RWPE2 (cell line): ENCODE data around the gene PEAK3.

Experiments used
- ATAC-seq: fragments of 200-7000 bp; cut with Tn5 transposase; 3 replicates; pipeline ENCODE4 v1.9.1; 2021; ENCODE audit warnings: low read depth
- DNase-seq: peaks from one replicate; pipeline ENCODE4 v3.0.0-alpha.2; 2020; ENCODE audit warnings: low spot score
- H3K27ac ChIP-seq: fragments of 450-650 bp; 2 replicates; pipeline ENCODE4 v1.5.1; 2017; ENCODE audit warnings: mild to moderate bottlenecking; ENCODE audit not compliant: poor library complexity, severe bottlenecking
- H3K27me3 ChIP-seq: fragments of 250-450 bp; sonication (Bioruptor Pico); 2 replicates; pipeline ENCODE4 v1.5.1; 2021; ENCODE audit warnings: mild to moderate bottlenecking, moderate library complexity; ENCODE audit not compliant: insufficient read depth, poor library complexity, severe bottlenecking
- H3K36me3 ChIP-seq: fragments of 250-450 bp; sonication (Bioruptor Pico); 2 replicates; pipeline ENCODE4 v1.5.1; 2020; ENCODE audit warnings: low read depth, mild to moderate bottlenecking, moderate library complexity
- H3K4me1 ChIP-seq: fragments of 250-450 bp; sonication (Bioruptor Pico); 2 replicates; pipeline ENCODE4 v1.5.1; 2021; ENCODE audit warnings: mild to moderate bottlenecking, moderate library complexity; ENCODE audit not compliant: insufficient read depth, poor library complexity, severe bottlenecking
- H3K4me3 ChIP-seq: fragments of 250-450 bp; sonication (Bioruptor Pico); 2 replicates; pipeline ENCODE4 v1.5.1; 2021; ENCODE audit warnings: mild to moderate bottlenecking, moderate library complexity; ENCODE audit not compliant: severe bottlenecking
- H3K9me3 ChIP-seq: fragments of 250-450 bp; sonication (Bioruptor Pico); 2 replicates; pipeline ENCODE4 v1.5.1; 2021; ENCODE audit warnings: mild to moderate bottlenecking, moderate library complexity; ENCODE audit not compliant: severe bottlenecking
- TF ChIP-seq, protein P1 (sequence below): fragments of 450-650 bp; IDR thresholded peaks from one replicate; pipeline ENCODE4 v1.5.1; 2017; ENCODE audit warnings: mild to moderate bottlenecking, moderate library complexity; ENCODE audit not compliant: poor library complexity, severe bottlenecking

The PEAK3 gene

GRCh38 chr19:2317300-2317699 lies 35.3 kb upstream of the PEAK3 start:
- H3K4me1 ChIP-seq: no peaks in the 10 kb centered on the region
- H3K27ac ChIP-seq: no peak overlapping the region
- H3K4me3 ChIP-seq: no peak overlapping the region
- TF ChIP-seq, protein P1, sequence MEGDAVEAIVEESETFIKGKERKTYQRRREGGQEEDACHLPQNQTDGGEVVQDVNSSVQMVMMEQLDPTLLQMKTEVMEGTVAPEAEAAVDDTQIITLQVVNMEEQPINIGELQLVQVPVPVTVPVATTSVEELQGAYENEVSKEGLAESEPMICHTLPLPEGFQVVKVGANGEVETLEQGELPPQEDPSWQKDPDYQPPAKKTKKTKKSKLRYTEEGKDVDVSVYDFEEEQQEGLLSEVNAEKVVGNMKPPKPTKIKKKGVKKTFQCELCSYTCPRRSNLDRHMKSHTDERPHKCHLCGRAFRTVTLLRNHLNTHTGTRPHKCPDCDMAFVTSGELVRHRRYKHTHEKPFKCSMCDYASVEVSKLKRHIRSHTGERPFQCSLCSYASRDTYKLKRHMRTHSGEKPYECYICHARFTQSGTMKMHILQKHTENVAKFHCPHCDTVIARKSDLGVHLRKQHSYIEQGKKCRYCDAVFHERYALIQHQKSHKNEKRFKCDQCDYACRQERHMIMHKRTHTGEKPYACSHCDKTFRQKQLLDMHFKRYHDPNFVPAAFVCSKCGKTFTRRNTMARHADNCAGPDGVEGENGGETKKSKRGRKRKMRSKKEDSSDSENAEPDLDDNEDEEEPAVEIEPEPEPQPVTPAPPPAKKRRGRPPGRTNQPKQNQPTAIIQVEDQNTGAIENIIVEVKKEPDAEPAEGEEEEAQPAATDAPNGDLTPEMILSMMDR: no peak
- H3K27me3 ChIP-seq: no peaks in the 10 kb centered on the region
- ATAC-seq (no peak), DNase-seq (no peak)
- no peaks in the 10 kb centered on the region for H3K9me3 ChIP-seq
- peaks cover 6% of the 10 kb centered on the region for H3K36me3 ChIP-seq

GRCh38 chr19:2315818-2316353 lies 33.9 kb upstream of the PEAK3 start:
- Histone ChIP-seq H3K4me3 (no peak overlapping the region), H3K27ac (no peak overlapping the region), H3K36me3 (no peaks in the 10 kb centered on the region), H3K9me3 (no peaks in the 10 kb centered on the region), H3K4me1 (no peaks in the 10 kb centered on the region), H3K27me3 (no peaks in the 10 kb centered on the region)
- TF ChIP-seq, protein P1: no peak
- no peak for DNase-seq
- ATAC-seq: no peak; the same call in 2 of the 3 replicates

GRCh38 chr19:2315121-2315817 lies 33.3 kb upstream of the PEAK3 start:
- TF ChIP-seq, protein P1: no peak
- no peak for DNase-seq
- Histone ChIP-seq H3K36me3 (no peaks in the 10 kb centered on the region), H3K4me1 (no peaks in the 10 kb centered on the region), H3K4me3 (no peak overlapping the region), H3K9me3 (no peaks in the 10 kb centered on the region), H3K27me3 (no peaks in the 10 kb centered on the region), H3K27ac (no peak overlapping the region)
- no peak for ATAC-seq

DNA sequence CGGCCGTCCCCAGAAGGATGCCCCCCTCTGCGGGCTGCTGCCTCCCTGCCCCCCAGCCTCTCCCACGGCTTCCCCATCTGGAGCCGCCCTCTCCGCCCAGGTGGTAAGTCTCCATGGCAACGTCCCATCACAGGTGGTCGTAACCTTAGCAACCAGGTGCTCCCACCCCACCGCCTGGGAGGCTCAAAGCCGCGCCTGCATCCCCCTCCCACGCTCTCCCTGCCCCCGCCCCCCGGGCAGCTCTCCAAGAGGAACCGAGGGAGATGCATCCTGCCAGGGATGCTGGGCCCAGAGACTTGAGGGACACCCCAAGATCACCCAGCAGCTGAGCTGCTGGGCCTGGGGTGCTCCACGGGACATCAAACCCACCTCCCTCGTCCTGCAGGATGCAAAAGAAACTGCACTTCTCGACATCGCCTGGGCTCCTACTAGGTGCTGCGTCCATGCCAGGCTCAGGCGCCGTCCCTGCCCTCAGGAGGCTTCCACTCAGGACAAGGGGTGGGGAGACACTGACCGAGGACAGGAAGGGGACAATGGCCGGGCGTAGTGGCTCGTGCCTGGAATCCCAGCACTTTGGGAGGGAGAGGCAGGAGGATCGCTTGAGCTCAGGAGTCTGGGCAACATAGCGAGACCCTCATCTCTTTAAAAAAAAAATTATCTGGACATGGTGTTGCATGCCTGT lies 31.0 kb upstream of the PEAK3 start:
- no peak overlapping the region for H3K4me3 ChIP-seq
- ATAC-seq: no peak
- no peak for DNase-seq

More for the DNA sequence above, 31.0 kb upstream of the PEAK3 start:
- Histone ChIP-seq H3K27me3 (no peaks in the 10 kb centered on the region), H3K36me3 (no peaks in the 10 kb centered on the region), H3K4me1 (no peaks in the 10 kb centered on the region), H3K27ac (no peak overlapping the region), H3K9me3 (no peaks in the 10 kb centered on the region)
- TF ChIP-seq, protein P1: no peak
